ENCODE data around the gene PSMC6. TPM values are rescaled to one million over a fixed set of nuclear protein-coding genes. Genes with fewer than 3 reads are reported as not detected.
"Not testable (repeated sequence)": the region's sequence is repeated elsewhere in the genome, so short reads cannot be mapped to it uniquely, and the experiment has no call there.

Gene PSMC6
- total RNA-seq, 2 experiments from 2014 or later: 79.9 to 80.7 TPM

GRCh38 chr14:52729035-52729434, 22.0 kb downstream of the PSMC6 start:
- not testable (repeated sequence) for H3K27me3 Mint-ChIP-seq; ATAC-seq (ENCODE audit: low read depth); H3K9me3 Mint-ChIP-seq; H3K27ac Mint-ChIP-seq; H3K4me1 Mint-ChIP-seq; DNase-seq
- H3K36me3 Mint-ChIP-seq: peaks cover 20% of the 10 kb centered on the region
- peak overlapping the region; percentile 61 for H3K4me3 Mint-ChIP-seq
- POLR2A ChIA-PET: interaction anchor here (0.7 to 1.5 kb wide), 6 partner anchors 13 to 177 kb away, joined by 3 to 11 read pairs (median 4); partner anchors contain the start of genes GPR137C and TXNDC16

GRCh38 chr14:52729585-52729924, 22.6 kb downstream of the PSMC6 start:
- ATAC-seq (ENCODE audit: low read depth) (no peak), DNase-seq (no peak)
- Mint-ChIP-seq H3K4me1 (peaks cover 10% of the 10 kb centered on the region), H3K27me3 (no peaks in the 10 kb centered on the region), H3K36me3 (peaks cover 25% of the 10 kb centered on the region), H3K4me3 (peak overlapping the region; percentile 94), H3K9me3 (no peaks in the 10 kb centered on the region), H3K27ac (peak overlapping the region; percentile 86)
- POLR2A ChIA-PET: interaction anchor here (0.7 to 2.0 kb wide), 12 partner anchors 10 to 177 kb away, joined by 3 to 11 read pairs (median 4); partner anchors contain the start of genes ERO1A, GPR137C and TXNDC16

DNA sequence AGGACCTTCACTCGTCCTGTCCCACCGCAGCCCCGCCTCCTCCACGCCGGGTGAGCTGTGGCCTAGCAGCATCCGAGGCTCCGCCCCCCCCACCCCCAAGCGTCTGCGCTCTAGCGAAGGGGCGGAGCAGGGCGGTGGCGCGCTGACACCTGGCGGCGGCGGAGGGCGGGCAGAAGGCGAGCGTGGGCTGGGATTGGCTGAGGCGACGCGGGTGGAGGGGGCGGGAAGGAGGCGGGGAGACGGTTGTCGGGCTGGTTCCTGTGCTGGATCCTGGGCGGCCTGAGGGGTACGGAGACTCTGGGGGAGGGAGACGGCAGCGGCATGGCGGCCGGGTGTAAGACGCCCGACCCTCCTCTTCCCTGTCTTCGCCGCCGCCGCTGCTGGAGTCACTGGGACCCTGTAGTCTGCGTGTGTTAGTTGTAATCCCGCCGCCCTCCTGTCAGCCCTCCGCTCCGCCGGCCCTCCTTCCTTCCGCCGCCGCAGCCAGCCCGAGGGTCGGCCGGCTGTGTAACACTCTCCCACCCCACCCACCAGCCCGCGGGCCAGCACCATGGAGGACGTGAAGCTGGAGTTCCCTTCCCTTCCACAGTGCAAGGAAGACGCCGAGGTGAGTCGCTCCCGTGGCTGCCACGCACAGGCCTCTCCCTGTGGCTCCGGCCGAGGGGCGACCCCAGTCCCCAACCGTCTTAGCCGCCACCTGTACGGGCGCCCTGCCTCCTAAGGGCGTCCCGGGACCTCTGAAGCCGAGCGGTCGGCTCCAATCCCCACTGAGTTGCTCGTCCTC, 23.1 kb downstream of the PSMC6 start, which contains the start of gene STYX:
STYX (plus strand) TSS at position 242 of the 784 bp plus-strand sequence; CDS start at position 551, 309 bp downstream.
- ATAC-seq (ENCODE audit: low read depth) (peak; percentile 94), DNase-seq (peak; percentile 98)
- Mint-ChIP-seq H3K4me1 (peaks cover 10% of the 10 kb centered on the region), H3K9me3 (no peaks in the 10 kb centered on the region), H3K36me3 (peaks cover 24% of the 10 kb centered on the region), H3K27me3 (no peaks in the 10 kb centered on the region), H3K27ac (peak within 1 kb of the TSS; percentile 86), H3K4me3 (peak within 1 kb of the TSS; percentile 94)
- POLR2A ChIA-PET: interaction anchor here (0.7 to 2.0 kb wide), 14 partner anchors 10 to 178 kb away, joined by 3 to 11 read pairs (median 4); partner anchors contain the start of genes ERO1A, GPR137C and TXNDC16

DNA sequence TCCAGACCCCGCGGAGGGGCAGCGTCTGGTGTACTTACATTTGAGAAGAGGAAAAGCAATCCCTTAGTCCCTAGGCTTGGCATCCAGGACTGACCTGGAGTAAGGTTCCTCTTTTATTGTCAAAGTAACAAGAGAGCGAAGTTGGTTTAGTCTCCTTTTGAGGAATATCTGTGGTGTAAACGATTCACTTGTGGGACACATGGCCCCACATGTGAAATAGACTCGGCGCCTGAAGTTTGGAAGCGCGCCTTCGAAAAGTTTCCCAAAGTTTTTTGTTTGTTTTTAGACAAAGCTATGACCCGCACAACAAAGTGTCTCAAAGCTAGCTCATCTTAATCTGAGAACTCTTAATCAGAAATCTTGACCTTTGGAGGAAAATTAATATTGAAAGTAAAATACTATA, 23.7 kb downstream of the PSMC6 start:
- Mint-ChIP-seq H3K4me3 (peak overlapping the region; percentile 94), H3K9me3 (no peaks in the 10 kb centered on the region), H3K4me1 (peaks cover 11% of the 10 kb centered on the region), H3K27me3 (no peaks in the 10 kb centered on the region), H3K27ac (peak overlapping the region; percentile 86), H3K36me3 (peaks cover 24% of the 10 kb centered on the region)
- ATAC-seq (ENCODE audit: low read depth) (no peak), DNase-seq (no peak)
- POLR2A ChIA-PET: interaction anchor here (0.6 to 2.0 kb wide), 4 partner anchors 11 to 951 kb away, joined by 4 to 7 read pairs (median 6); partner anchors contain the start of gene ERO1A

DNA sequence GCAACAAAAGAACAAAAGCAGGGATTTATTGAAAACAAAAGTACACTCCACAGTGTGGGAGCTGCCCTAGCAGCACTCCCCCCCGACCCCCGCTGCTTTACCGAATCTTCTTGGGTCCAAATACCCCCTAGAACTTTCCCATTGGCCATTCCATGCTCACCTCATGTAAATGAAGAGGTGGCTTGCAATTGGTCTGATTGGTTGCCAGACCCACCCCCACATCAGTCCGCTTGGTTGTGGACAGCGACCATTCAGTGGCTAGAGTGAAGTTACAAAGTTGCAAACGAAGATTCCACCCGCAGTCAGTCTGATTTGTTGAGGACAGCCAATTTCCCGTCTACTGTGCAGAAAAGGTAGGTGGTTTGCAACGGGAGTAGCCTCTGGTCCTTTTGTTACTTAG, 26.8 kb downstream of the PSMC6 start:
- H3K27me3 Mint-ChIP-seq: no peaks in the 10 kb centered on the region
- POLR2A ChIA-PET: no interaction called here
- H3K27ac Mint-ChIP-seq: no peak overlapping the region
- peaks cover 32% of the 10 kb centered on the region for H3K36me3 Mint-ChIP-seq
- ATAC-seq (ENCODE audit: low read depth): no peak
- H3K4me1 Mint-ChIP-seq: peaks cover 24% of the 10 kb centered on the region
- no peak for DNase-seq
- H3K9me3 Mint-ChIP-seq: no peaks in the 10 kb centered on the region
- no peak overlapping the region for H3K4me3 Mint-ChIP-seq

- POLR2A ChIA-PET: no interaction called here
- Mint-ChIP-seq H3K27me3 (no peaks in the 10 kb centered on the region), H3K4me1 (peaks cover 32% of the 10 kb centered on the region), H3K4me3 (peak overlapping the region; percentile 0), H3K27ac (no peak overlapping the region), H3K9me3 (no peaks in the 10 kb centered on the region), H3K36me3 (peaks cover 34% of the 10 kb centered on the region)
- DNase-seq (no peak), ATAC-seq (ENCODE audit: low read depth) (no peak)
Observed at GRCh38 chr14:52735921-52736489, 29.0 kb downstream of the PSMC6 start.

DNA sequence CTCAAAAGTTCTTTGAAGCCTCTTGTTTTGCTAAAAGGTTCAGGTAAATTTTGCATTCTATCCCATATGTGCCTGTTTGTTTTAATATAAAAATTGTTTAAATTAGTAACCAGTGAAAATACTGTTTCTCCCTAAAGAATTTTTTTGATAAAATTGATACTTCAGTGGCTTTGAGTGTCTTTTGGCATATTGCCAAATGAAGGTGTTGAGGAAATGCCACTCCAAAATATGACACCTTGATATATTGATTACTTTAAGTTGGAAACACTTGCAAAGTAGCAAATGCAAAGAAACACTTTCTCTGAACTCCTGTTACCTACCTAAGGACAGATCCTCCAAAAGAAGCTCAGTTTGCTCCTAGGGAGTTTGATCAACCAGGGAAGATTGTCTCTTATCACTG, 31.4 kb downstream of the PSMC6 start:
- POLR2A ChIA-PET: interaction anchor here (0.5 kb wide), 1 partner anchor 12 kb away, joined by 3 read pairs; no protein-coding TSS in a partner anchor
- no peak for ATAC-seq (ENCODE audit: low read depth)
- H3K27me3 Mint-ChIP-seq: no peaks in the 10 kb centered on the region
- no peak for DNase-seq
- no peak overlapping the region for H3K4me3 Mint-ChIP-seq
- no peak overlapping the region for H3K27ac Mint-ChIP-seq
- no peaks in the 10 kb centered on the region for H3K9me3 Mint-ChIP-seq
- peaks cover 43% of the 10 kb centered on the region for H3K4me1 Mint-ChIP-seq
- peaks cover 30% of the 10 kb centered on the region for H3K36me3 Mint-ChIP-seq

DNA sequence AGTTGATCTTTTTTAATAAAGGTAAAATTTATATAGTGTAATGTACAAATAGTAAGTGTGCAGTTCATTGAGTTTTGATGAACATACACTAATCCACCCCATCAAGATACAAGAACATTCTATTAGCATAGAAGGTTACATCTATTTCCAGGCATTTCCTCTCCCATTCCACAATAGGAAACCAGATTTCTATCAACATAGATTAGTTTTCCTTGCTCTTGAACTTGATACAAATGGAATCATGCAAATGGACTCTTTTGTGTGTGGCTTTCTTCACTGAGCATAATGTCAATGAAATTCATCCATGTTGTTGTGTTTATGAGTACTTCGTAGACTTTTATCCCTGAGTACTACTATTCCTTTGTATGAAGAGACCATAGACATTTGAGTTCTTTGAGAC, 33.8 kb downstream of the PSMC6 start:
- no peaks in the 10 kb centered on the region for H3K9me3 Mint-ChIP-seq
- no peaks in the 10 kb centered on the region for H3K27me3 Mint-ChIP-seq
- no peak for ATAC-seq (ENCODE audit: low read depth)
- POLR2A ChIA-PET: interaction anchor here (0.9 to 2.1 kb wide), 3 partner anchors 10 to 189 kb away, joined by 5 to 13 read pairs (median 6); partner anchors contain the start of genes ERO1A, GPR137C and TXNDC16
- peak overlapping the region; percentile 4 for H3K27ac Mint-ChIP-seq
- H3K4me1 Mint-ChIP-seq: peaks cover 44% of the 10 kb centered on the region
- no peak for DNase-seq
- H3K4me3 Mint-ChIP-seq: no peak overlapping the region
- peaks cover 23% of the 10 kb centered on the region for H3K36me3 Mint-ChIP-seq

DNA sequence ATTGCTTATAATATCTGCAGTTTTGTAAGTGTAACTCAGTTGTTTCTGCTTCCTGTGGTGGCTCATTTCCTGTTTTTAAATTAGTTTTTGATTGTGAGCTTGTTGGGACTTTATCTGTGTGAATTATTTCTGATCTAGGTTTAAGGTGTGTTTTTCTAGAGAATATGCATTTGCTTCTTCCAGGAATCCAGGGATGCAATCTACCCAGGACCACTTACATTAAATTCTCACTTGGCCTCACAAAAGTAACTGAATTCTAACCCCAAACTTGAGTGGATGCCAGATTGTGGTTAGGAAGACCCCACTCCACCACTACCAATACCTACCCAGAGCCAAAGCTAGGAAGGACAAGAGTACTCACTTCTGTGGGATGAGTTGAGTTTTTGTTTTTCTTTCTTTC, 34.9 kb downstream of the PSMC6 start:
- Mint-ChIP-seq H3K9me3 (no peaks in the 10 kb centered on the region), H3K4me1 (peaks cover 40% of the 10 kb centered on the region), H3K36me3 (peaks cover 27% of the 10 kb centered on the region), H3K4me3 (peak overlapping the region; percentile 73), H3K27me3 (no peaks in the 10 kb centered on the region), H3K27ac (peak overlapping the region; percentile 89)
- ATAC-seq (ENCODE audit: low read depth): peak; percentile 50
- POLR2A ChIA-PET: interaction anchor here (0.7 to 2.1 kb wide), 10 partner anchors 11 to 1951 kb away, joined by 3 to 13 read pairs (median 5); partner anchors contain the start of genes ERO1A, GPR137C, PSMC6 and STYX
- no peak for DNase-seq

DNA sequence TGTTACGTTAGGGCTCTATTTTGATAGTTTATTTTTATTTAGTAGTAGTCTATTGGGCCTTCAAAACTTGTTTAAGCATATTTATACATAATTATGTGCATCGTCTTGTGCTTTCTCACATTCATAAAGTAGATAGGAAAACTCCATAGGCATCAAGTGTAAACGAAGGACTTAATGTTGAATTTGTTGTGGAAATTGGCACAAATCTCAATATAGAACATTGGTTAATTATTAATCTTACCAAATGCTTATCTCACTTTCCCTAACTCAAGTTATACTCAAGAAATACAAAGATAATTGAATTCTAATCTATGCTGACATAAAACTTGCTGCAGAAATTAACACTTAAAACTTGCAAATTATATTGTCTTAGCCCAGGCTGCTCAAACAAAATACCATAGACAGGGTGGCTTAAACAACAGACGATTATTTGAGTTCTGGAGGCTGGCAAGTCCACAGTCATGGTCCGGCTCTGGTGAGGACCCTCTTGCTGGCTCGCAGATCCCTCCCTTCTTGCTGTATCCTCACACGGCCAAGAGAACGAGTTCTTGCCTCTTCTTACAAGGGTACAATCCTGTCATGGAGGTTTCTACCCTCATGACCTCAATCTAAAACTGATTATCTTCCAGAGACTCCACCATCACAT, 41.8 kb downstream of the PSMC6 start:
- Mint-ChIP-seq H3K27ac (no peak overlapping the region), H3K4me3 (no peak overlapping the region), H3K27me3 (no peaks in the 10 kb centered on the region), H3K4me1 (peaks cover 9% of the 10 kb centered on the region), H3K36me3 (peaks cover 31% of the 10 kb centered on the region), H3K9me3 (no peaks in the 10 kb centered on the region)
- POLR2A ChIA-PET: no interaction called here
- ATAC-seq (ENCODE audit: low read depth): no peak
- no peak for DNase-seq

DNA sequence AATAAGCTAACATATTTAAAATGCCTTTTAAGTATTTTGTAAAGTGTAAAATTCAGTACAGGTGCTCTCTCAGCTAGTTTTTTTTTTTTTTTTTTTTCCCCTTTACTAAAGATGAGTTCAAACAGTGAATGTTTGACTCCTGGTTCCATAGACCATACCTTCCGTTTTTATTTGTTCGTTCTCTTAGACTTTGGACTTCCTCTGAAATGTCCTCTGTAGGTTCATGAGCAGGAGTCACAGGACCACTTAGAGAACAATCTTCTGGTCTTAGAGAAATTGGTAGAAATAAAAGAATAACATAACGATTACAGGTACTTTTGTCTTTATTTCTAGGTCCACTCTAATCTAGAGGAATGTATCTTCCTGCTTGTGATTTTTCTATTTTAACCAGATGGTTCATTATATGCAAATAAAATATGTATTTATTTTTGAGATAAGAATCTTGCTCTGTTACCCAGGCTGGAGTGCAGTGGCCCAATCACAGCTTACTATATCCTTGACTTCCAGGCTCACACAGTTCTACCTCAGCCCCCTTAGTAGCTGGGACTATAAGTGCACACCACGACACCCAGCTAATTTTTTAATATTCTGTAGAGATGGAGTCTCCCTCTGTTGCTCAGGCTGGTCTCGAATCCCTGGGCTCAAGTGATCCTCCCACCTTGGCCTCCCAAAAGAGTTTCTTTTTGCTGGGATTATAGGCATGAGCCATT, 48.8 kb downstream of the PSMC6 start:
- H3K27me3 Mint-ChIP-seq: no peaks in the 10 kb centered on the region
- H3K9me3 Mint-ChIP-seq: no peaks in the 10 kb centered on the region
- H3K27ac Mint-ChIP-seq: no peak overlapping the region
- POLR2A ChIA-PET: no interaction called here
- H3K4me1 Mint-ChIP-seq: peaks cover 2% of the 10 kb centered on the region
- peaks cover 6% of the 10 kb centered on the region for H3K36me3 Mint-ChIP-seq
- no peak overlapping the region for H3K4me3 Mint-ChIP-seq
- DNase-seq (no peak), ATAC-seq (ENCODE audit: low read depth) (no peak)

DNA sequence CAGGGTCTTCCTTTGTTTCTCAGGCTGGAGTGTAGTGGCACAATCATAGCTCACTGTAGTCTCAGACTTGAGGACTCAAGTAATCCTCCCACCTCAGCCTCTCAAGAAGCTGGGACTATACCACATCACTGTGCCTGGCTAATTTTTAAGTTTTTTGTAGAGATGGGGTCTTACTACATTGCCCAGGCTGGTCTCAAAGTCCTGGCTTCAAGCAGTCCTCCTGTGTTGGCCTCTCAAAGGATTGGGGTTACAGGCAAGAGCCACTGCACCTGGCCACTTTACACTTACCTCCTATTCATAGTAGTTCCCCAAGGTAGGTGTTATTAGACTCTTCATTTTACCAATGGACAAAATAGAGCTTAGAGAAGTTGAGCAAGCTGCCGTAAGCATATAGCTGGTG, 52.1 kb downstream of the PSMC6 start:
- ATAC-seq (ENCODE audit: low read depth) (no peak), DNase-seq (no peak)
- H3K27ac Mint-ChIP-seq: no peak overlapping the region
- H3K27me3 Mint-ChIP-seq: no peaks in the 10 kb centered on the region
- no peak overlapping the region for H3K4me3 Mint-ChIP-seq
- POLR2A ChIA-PET: interaction anchor here (1.2 kb wide), 1 partner anchor 17 kb away, joined by 3 read pairs; no protein-coding TSS in a partner anchor
- H3K36me3 Mint-ChIP-seq: peaks cover 13% of the 10 kb centered on the region
- peaks cover 7% of the 10 kb centered on the region for H3K4me1 Mint-ChIP-seq
- no peaks in the 10 kb centered on the region for H3K9me3 Mint-ChIP-seq

DNA sequence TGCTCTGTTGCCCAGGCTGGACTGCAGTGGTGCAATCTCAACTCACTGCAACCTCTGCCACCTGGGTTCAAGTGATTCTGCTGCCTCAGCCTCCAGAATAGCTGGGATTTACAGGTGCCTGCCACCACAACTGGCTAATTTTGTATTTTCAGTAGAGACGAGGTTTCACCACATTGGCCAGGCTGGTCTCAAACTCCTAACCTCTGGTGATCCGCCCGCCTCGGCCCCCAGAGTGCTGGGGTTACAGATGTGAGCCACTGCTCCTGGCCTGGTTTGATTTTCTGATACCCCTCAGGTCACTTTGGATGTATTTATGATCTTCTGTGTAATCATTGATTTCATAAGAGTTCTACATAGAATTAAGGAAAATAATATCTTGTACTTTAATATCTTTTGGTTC, 55.9 kb downstream of the PSMC6 start:
- H3K27ac Mint-ChIP-seq: peak overlapping the region; percentile 22
- DNase-seq, H3K4me3 Mint-ChIP-seq: not testable (repeated sequence)

More for the DNA sequence above, 55.9 kb downstream of the PSMC6 start:
- H3K27me3 Mint-ChIP-seq; POLR2A ChIA-PET; ATAC-seq (ENCODE audit: low read depth); H3K9me3 Mint-ChIP-seq: not testable (repeated sequence)
- Mint-ChIP-seq H3K4me1 (peaks cover 14% of the 10 kb centered on the region), H3K36me3 (peaks cover 26% of the 10 kb centered on the region)
